Activated naive CD8-positive, alpha-beta T cell (primary cell): ENCODE data around the gene BRSK2.
"Not testable (repeated sequence)": the region's sequence is repeated elsewhere in the genome, so short reads cannot be mapped to it uniquely, and the experiment has no call there.

ENCODE experiments used
- H3K27ac Mint-ChIP-seq: one replicate; pipeline ENCODE4 v1.8.0; 2021; ENCODE audit warnings: mixed read lengths
- H3K27me3 Mint-ChIP-seq: one replicate; pipeline ENCODE4 v1.8.0; 2021; ENCODE audit warnings: mixed read lengths
- H3K36me3 Mint-ChIP-seq: one replicate; pipeline ENCODE4 v1.8.0; 2021; ENCODE audit warnings: mixed read lengths
- H3K4me1 Mint-ChIP-seq: one replicate; pipeline ENCODE4 v1.8.0; 2021; ENCODE audit warnings: low read depth, mixed read lengths
- H3K4me3 Mint-ChIP-seq: one replicate; pipeline ENCODE4 v1.8.0; 2021; ENCODE audit warnings: mild to moderate bottlenecking, mixed read lengths
- H3K9me3 Mint-ChIP-seq: one replicate; pipeline ENCODE4 v1.8.0; 2021; ENCODE audit warnings: low read depth, mixed read lengths

The BRSK2 gene

DNA sequence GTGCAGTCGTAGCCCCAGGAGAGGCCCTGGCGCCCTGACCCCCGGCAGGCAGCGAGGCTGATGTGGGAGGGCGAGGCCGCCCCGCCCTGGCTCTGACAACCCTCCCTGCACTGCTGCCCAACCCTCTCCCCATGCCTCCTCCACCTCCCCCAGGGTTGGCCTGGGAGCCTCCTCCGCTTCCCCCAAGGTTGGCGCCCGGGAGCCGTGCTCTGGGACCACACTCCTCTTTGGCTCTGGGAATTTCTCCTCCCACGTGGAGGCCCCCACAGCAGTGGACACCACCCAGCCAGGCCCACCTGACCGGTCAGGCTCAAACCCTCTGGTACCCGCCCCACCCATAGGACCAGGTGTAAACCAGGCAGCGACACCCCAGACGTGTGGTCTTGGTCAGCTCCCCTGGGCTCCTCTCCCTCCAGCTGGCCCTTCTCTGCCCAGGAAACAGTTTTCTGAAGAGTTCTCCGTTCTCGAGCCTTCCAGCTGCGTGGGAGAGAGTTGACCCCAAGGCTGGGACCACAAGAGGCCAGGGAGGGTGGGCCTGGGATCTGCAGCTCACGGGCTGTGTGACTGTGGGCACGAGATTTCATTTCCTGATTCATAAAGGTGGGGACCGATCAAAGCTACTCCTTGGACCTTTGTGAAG, 39.5 kb upstream of the BRSK2 start:
- H3K9me3 Mint-ChIP-seq = no peaks in the 10 kb centered on the region
- H3K36me3 Mint-ChIP-seq = no peaks in the 10 kb centered on the region
- H3K27me3 Mint-ChIP-seq = no peaks in the 10 kb centered on the region
- no peak overlapping the region for H3K4me3 Mint-ChIP-seq
- no peak overlapping the region for H3K27ac Mint-ChIP-seq
- no peaks in the 10 kb centered on the region for H3K4me1 Mint-ChIP-seq

- Mint-ChIP-seq H3K9me3 (no peaks in the 10 kb centered on the region), H3K4me1 (no peaks in the 10 kb centered on the region), H3K27me3 (peaks cover 3% of the 10 kb centered on the region), H3K4me3 (no peak overlapping the region), H3K36me3 (no peaks in the 10 kb centered on the region), H3K27ac (no peak overlapping the region)
These were observed 38.3 kb upstream of the BRSK2 start for GRCh38 chr11:1351278-1351937.

GRCh38 chr11:1352696-1353382, 36.9 kb upstream of the BRSK2 start:
- no peaks in the 10 kb centered on the region for H3K36me3 Mint-ChIP-seq
- H3K4me3 Mint-ChIP-seq = no peak overlapping the region
- no peak overlapping the region for H3K27ac Mint-ChIP-seq
- H3K4me1 Mint-ChIP-seq = no peaks in the 10 kb centered on the region
- no peaks in the 10 kb centered on the region for H3K9me3 Mint-ChIP-seq
- H3K27me3 Mint-ChIP-seq = peaks cover 3% of the 10 kb centered on the region

- no peak overlapping the region for H3K27ac Mint-ChIP-seq
- no peaks in the 10 kb centered on the region for H3K9me3 Mint-ChIP-seq
- H3K4me1 Mint-ChIP-seq = no peaks in the 10 kb centered on the region
- peaks cover 3% of the 10 kb centered on the region for H3K27me3 Mint-ChIP-seq
- H3K36me3 Mint-ChIP-seq = no peaks in the 10 kb centered on the region
- no peak overlapping the region for H3K4me3 Mint-ChIP-seq
These were observed 36.2 kb upstream of the BRSK2 start for GRCh38 chr11:1353383-1354124.

GRCh38 chr11:1354125-1354938, 35.4 kb upstream of the BRSK2 start:
- no peaks in the 10 kb centered on the region for H3K4me1 Mint-ChIP-seq
- H3K36me3 Mint-ChIP-seq = no peaks in the 10 kb centered on the region
- H3K4me3 Mint-ChIP-seq = no peak overlapping the region
- no peak overlapping the region for H3K27ac Mint-ChIP-seq
- peaks cover 3% of the 10 kb centered on the region for H3K27me3 Mint-ChIP-seq
- no peaks in the 10 kb centered on the region for H3K9me3 Mint-ChIP-seq

DNA sequence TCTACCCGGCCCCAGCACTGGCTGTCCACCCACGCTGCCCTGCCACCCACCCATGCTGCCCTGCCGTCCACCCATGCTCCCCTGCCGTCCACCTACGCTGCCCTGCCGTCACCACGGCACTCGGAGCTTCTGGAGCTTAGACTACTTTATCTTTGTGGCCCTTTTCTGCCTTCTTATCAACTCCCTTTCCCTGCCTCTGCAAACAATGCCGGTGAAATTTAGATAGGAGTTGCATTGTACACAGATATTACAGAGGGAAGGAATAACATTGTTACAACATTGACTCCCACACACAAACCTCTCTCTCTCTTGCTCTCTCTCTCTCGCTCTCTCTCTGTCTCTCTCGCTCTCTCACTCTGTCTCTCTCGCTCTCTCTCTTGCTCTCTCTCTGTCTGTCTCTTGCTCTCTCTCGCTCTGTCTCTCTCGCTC, 33.7 kb upstream of the BRSK2 start:
- H3K27me3 Mint-ChIP-seq = peaks cover 3% of the 10 kb centered on the region
- H3K27ac Mint-ChIP-seq = no peak overlapping the region
- H3K4me1 Mint-ChIP-seq = no peaks in the 10 kb centered on the region
- no peaks in the 10 kb centered on the region for H3K9me3 Mint-ChIP-seq
- H3K36me3 Mint-ChIP-seq = no peaks in the 10 kb centered on the region
- no peak overlapping the region for H3K4me3 Mint-ChIP-seq

DNA sequence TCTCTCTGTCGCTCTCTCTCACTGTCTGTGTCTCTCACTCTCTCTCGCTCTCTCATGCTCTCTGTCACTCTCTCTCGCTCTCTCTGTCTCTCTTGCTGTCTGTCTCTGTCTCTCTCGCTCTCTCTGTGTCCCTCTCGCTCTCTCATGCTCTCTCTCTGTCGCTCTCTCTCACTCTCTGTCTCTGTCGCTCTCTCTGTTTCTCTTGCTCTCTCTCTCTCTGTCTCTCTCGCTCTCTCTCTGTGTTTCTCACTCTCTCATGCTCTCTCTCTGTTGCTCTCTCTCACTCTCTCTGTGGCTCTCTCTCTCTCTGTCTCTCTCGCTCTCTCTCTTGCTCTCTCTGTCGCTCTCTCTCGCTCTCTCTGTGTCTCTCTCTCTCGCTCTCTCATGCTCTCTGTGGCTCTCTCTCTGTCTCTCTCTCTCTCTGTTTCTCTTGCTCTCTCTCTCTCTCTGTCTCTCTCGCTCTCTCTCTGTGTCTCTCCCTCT, 33.2 kb upstream of the BRSK2 start:
- H3K36me3 Mint-ChIP-seq = no peaks in the 10 kb centered on the region
- H3K4me3 Mint-ChIP-seq = no peak overlapping the region
- H3K27me3 Mint-ChIP-seq = peaks cover 3% of the 10 kb centered on the region
- no peaks in the 10 kb centered on the region for H3K9me3 Mint-ChIP-seq
- H3K27ac Mint-ChIP-seq = no peak overlapping the region
- no peaks in the 10 kb centered on the region for H3K4me1 Mint-ChIP-seq

DNA sequence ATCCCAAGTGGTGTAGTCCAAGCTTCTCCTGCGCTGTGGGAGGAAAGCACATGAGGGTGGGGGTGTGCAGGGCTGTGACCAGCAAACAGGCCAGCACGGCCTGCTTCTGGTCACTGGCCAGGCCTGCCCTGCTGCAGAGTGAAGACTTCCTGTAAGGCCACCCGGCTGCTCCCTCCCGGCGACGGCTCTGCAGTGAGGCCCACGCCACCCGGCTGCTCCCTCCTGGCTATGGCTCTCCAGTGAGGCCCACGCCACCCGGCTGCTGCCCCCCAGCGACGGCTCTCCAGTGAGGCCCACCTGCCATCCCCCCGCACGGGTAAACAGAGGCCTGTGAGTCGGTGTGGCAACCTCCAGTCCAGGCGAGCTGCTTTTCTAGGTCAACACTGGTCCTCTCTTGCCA, 31.4 kb upstream of the BRSK2 start:
- Mint-ChIP-seq H3K9me3 (no peaks in the 10 kb centered on the region), H3K4me1 (no peaks in the 10 kb centered on the region), H3K27me3 (peaks cover 3% of the 10 kb centered on the region), H3K36me3 (no peaks in the 10 kb centered on the region), H3K4me3 (no peak overlapping the region), H3K27ac (no peak overlapping the region)

DNA sequence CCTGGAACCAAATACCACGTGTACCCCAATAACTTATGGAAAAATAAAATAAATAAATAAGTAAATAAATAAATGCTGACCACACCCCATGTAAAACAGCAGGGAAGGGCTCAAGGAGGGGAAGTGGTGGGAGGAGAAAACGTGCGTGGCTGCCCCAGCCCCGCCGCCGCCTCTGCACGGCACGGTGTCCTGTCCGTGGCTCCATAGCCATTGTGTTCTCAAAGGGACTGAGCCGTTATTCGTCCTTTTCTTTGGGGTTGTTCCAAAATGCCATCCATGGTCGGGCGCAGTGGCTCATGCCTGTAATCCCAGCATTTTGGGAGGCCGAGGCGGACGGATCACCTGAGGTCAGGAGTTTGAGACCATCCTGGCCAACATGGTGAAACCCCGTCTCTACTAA, 30.8 kb upstream of the BRSK2 start:
- not testable (repeated sequence) for H3K27me3 Mint-ChIP-seq, H3K36me3 Mint-ChIP-seq, H3K9me3 Mint-ChIP-seq, H3K27ac Mint-ChIP-seq, H3K4me3 Mint-ChIP-seq, H3K4me1 Mint-ChIP-seq

- H3K4me1 Mint-ChIP-seq = no peaks in the 10 kb centered on the region
- H3K36me3 Mint-ChIP-seq = no peaks in the 10 kb centered on the region
- peaks cover 3% of the 10 kb centered on the region for H3K27me3 Mint-ChIP-seq
- H3K9me3 Mint-ChIP-seq = no peaks in the 10 kb centered on the region
- no peak overlapping the region for H3K4me3 Mint-ChIP-seq
- no peak overlapping the region for H3K27ac Mint-ChIP-seq
These were observed 30.2 kb upstream of the BRSK2 start for GRCh38 chr11:1359556-1359955.

- H3K36me3 Mint-ChIP-seq = no peaks in the 10 kb centered on the region
- H3K4me1 Mint-ChIP-seq = no peaks in the 10 kb centered on the region
- H3K27ac Mint-ChIP-seq = no peak overlapping the region
- H3K4me3 Mint-ChIP-seq = no peak overlapping the region
- no peaks in the 10 kb centered on the region for H3K9me3 Mint-ChIP-seq
- peaks cover 3% of the 10 kb centered on the region for H3K27me3 Mint-ChIP-seq
These were observed 29.4 kb upstream of the BRSK2 start for GRCh38 chr11:1360181-1360834.

DNA sequence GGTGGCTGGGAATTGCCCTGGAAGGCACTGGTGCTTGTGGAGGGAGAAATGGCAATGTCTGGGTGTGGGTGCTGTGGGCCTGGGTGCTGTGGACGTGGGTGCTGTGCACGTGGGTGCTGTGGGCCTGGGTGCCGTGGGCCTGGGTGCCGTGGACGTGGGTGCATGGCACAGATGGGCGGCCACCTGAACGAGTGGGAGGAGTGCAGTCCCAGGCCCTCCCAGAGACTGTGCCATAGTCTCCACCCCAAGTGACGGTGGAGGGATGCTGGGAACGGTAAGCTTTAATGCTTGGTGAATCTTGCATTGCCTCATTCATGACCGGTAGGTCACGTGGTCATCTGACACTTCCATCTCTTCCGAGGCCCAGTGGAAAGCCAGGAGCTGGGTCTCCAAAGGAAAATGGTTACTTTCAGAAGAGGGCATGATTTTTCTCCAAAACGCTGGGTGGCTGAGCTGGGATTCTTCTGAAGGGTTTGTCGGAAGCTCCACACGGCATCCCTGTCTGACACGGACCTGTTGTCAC, 28.8 kb upstream of the BRSK2 start:
- no peaks in the 10 kb centered on the region for H3K4me1 Mint-ChIP-seq
- H3K27ac Mint-ChIP-seq = no peak overlapping the region
- H3K4me3 Mint-ChIP-seq = no peak overlapping the region
- H3K36me3 Mint-ChIP-seq = no peaks in the 10 kb centered on the region
- no peaks in the 10 kb centered on the region for H3K9me3 Mint-ChIP-seq
- H3K27me3 Mint-ChIP-seq = peaks cover 3% of the 10 kb centered on the region

DNA sequence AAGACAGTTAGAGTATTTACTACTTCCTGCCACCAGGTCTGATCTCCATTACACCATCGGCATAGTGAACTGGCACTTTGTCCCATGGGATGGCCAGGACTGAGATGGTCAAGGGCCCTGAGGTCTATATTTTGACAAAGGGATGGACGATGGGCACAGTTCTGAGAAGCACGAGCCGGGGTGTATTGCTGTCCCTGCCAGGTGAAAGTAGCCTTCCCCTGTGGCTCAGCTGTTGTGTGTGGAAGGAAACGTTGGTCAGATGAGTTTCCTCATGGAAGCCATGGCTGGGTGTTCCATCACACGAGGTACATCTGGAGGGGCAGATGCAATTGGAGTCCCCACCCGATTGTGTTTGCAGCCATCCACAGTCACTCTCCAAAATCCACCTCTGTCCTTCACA, 27.9 kb upstream of the BRSK2 start:
- no peak overlapping the region for H3K27ac Mint-ChIP-seq
- H3K9me3 Mint-ChIP-seq = no peaks in the 10 kb centered on the region
- no peaks in the 10 kb centered on the region for H3K27me3 Mint-ChIP-seq
- H3K36me3 Mint-ChIP-seq = no peaks in the 10 kb centered on the region
- H3K4me1 Mint-ChIP-seq = no peaks in the 10 kb centered on the region
- no peak overlapping the region for H3K4me3 Mint-ChIP-seq

GRCh38 chr11:1367721-1368120, 22.0 kb upstream of the BRSK2 start:
- Mint-ChIP-seq H3K27me3 (no peaks in the 10 kb centered on the region), H3K36me3 (no peaks in the 10 kb centered on the region), H3K4me3 (no peak overlapping the region), H3K9me3 (no peaks in the 10 kb centered on the region), H3K4me1 (no peaks in the 10 kb centered on the region), H3K27ac (no peak overlapping the region)
